Nephron (organoid): ENCODE data around the gene GNB2.

Source experiments
- H3K27ac Mint-ChIP-seq, 3 experiments: 2 replicates each; pipeline ENCODE4 v1.8.0; 2020; ENCODE audit warnings: mixed read lengths in 3 of 3, mild to moderate bottlenecking in 2 of 3, moderate library complexity in 1 of 3
- H3K27me3 Mint-ChIP-seq: 2 replicates; pipeline ENCODE4 v1.8.0; 2021; ENCODE audit warnings: low read depth, mild to moderate bottlenecking, moderate library complexity, mixed read lengths
- H3K36me3 Mint-ChIP-seq: 2 replicates; pipeline ENCODE4 v1.8.0; 2020; ENCODE audit warnings: low read depth, mixed read lengths
- H3K4me1 Mint-ChIP-seq: 2 replicates; pipeline ENCODE4 v1.8.0; 2020; ENCODE audit warnings: mixed read lengths
- H3K4me3 Mint-ChIP-seq, 3 experiments: 2 replicates each; pipeline ENCODE4 v1.8.0; 2020; ENCODE audit warnings: mild to moderate bottlenecking in 3 of 3, mixed read lengths in 3 of 3, moderate library complexity in 2 of 3
- H3K9me3 Mint-ChIP-seq: 2 replicates; pipeline ENCODE4 v1.8.0; 2020; ENCODE audit warnings: mixed read lengths
- TF ChIP-seq, protein P1 (sequence below), 3 experiments: fragments of 200-600 bp; sonication (generic); IDR thresholded peaks; one replicate each; pipeline ENCODE4 v1.5.0; 2021; ENCODE audit warnings: antibody characterized with exemption in 3 of 3; ENCODE audit not compliant: unreplicated experiment in 3 of 3

The GNB2 gene

DNA sequence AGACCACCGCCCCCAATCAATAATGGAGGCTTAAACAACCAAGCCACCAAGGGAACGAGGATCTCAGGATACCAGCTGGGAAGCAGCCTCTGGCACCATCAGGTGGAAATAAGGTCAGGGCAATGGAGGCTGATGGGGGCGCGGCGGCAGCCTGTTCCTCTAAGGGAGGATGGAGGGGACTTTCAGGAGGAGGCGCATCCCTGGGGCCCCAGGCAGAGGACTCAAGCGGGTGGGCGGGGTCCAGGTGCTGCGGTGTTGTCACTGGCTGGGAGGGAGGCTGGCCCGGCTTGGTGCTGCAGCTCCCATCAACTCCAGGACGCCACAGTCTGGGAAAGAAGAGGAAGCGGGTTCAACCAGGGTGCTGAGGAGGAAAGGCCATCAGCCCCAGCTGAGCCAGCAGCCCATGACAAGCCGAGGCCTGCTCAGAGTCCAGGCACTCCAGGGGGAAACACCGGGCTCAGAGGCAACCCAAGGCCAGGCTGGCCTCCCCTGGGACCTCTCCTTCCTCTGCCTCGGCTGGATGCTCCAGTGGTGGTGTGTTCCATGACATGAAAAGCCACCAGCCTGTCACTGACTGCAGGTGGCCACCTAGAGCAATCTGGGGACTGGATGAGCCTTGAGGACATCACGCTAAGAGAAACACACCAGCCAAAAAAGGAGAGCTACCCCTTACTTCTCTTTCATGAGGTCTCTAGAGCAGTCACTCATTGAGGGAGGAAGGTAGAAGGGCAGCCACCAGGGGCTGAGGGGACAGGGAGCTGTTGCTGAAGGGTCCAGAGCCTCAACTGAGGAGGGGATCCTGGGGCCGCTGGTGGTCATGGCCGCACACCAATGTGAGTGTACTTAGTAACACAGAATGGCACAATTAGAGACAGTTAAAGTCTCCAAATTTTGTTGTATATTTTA is 15.9 kb downstream of the GNB2 start:
- H3K4me1 Mint-ChIP-seq, result peaks cover 33% of the 10 kb centered on the region
- H3K27ac Mint-ChIP-seq, result no peak overlapping the region
- peak overlapping the region; percentile 17 to 56 (median 38) for H3K4me3 Mint-ChIP-seq
- TF ChIP-seq, protein P1, sequence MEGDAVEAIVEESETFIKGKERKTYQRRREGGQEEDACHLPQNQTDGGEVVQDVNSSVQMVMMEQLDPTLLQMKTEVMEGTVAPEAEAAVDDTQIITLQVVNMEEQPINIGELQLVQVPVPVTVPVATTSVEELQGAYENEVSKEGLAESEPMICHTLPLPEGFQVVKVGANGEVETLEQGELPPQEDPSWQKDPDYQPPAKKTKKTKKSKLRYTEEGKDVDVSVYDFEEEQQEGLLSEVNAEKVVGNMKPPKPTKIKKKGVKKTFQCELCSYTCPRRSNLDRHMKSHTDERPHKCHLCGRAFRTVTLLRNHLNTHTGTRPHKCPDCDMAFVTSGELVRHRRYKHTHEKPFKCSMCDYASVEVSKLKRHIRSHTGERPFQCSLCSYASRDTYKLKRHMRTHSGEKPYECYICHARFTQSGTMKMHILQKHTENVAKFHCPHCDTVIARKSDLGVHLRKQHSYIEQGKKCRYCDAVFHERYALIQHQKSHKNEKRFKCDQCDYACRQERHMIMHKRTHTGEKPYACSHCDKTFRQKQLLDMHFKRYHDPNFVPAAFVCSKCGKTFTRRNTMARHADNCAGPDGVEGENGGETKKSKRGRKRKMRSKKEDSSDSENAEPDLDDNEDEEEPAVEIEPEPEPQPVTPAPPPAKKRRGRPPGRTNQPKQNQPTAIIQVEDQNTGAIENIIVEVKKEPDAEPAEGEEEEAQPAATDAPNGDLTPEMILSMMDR (IDR thresholded peaks at IDR 0.05; ENCODE audit: unreplicated experiment in 3 of 3), result no peak
- peaks cover 27% of the 10 kb centered on the region for H3K36me3 Mint-ChIP-seq
- no peaks in the 10 kb centered on the region for H3K9me3 Mint-ChIP-seq
- H3K27me3 Mint-ChIP-seq, result no peaks in the 10 kb centered on the region

DNA sequence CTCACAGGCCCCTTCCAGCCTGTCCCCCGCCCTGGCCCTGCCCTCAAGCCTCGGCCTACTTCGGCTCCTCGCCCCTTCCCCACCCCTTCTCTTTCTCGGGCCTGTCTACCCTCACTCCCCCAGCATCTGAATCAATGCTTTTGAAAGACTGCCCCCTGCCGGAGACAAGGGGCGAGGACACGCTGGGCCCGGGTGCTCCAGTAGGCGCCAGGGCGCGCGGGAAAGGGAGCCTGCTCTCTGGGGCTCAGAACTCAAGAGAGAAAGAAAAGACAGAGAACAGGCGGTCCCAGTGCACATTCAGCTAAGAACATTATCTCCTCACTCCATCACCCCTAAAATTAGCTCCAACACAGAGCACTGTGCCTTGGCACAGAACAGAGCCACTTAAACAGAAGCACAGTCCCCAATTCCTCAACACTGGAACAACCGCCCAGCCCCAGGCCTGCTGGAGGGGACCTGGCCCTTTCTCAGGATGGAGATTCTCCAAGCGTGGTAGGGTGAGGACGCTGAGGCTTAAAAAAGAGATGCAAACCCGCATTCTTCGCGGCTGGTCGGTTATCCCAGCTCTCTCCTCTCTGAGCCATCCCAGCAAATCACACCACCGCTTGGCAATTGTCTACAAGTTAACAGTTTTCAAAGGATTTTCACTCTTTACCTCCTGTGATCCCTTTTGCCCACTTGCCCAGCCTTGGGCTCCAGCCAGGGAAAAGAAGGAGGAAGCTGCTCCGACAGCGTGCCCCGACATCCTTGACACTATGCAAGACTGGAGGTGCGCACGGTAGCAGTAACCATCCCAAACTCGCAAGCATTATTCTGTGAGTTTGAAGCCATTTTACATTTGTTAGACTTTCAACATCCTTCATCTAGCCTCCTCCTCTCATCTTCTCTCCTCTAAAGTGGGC is 18.4 kb downstream of the GNB2 start:
- Mint-ChIP-seq H3K9me3 (no peaks in the 10 kb centered on the region), H3K4me1 (peaks cover 33% of the 10 kb centered on the region), H3K36me3 (peaks cover 11% of the 10 kb centered on the region), H3K27ac (peak overlapping the region; percentile 82 to 97 (median 91)), H3K27me3 (peaks cover 3% of the 10 kb centered on the region), H3K4me3 (peak overlapping the region; percentile 96 to 99 (median 97))
- TF ChIP-seq, protein P1 (IDR thresholded peaks at IDR 0.05; ENCODE audit: unreplicated experiment in 3 of 3), result peak; percentile 83 to 90 (median 90)

DNA sequence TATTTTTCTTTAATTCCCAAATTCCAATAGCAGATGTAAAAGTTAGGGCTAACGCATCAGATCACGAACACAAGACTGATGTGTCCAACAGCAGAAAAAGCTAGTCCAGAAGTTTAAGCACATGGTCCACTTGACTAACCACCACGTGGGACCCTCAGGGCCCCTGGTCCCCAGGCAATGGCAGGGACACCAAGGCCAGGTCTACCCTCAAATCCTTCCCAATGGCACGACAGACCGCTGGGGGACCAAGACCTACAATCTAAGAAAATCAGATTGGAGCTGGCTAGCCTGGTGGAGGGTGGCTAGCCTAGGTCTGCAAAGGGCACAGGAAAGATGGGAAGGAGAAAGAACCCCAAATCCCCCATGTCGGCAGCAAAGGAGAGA is 19.0 kb downstream of the GNB2 start:
- Mint-ChIP-seq H3K9me3 (no peaks in the 10 kb centered on the region), H3K36me3 (peaks cover 11% of the 10 kb centered on the region), H3K4me1 (peaks cover 33% of the 10 kb centered on the region), H3K4me3 (peak overlapping the region; percentile 96 to 99 (median 97)), H3K27me3 (peaks cover 3% of the 10 kb centered on the region), H3K27ac (peak overlapping the region; percentile 91 to 98 (median 97))
- TF ChIP-seq, protein P1 (IDR thresholded peaks at IDR 0.05; ENCODE audit: unreplicated experiment in 3 of 3), result no peak

DNA sequence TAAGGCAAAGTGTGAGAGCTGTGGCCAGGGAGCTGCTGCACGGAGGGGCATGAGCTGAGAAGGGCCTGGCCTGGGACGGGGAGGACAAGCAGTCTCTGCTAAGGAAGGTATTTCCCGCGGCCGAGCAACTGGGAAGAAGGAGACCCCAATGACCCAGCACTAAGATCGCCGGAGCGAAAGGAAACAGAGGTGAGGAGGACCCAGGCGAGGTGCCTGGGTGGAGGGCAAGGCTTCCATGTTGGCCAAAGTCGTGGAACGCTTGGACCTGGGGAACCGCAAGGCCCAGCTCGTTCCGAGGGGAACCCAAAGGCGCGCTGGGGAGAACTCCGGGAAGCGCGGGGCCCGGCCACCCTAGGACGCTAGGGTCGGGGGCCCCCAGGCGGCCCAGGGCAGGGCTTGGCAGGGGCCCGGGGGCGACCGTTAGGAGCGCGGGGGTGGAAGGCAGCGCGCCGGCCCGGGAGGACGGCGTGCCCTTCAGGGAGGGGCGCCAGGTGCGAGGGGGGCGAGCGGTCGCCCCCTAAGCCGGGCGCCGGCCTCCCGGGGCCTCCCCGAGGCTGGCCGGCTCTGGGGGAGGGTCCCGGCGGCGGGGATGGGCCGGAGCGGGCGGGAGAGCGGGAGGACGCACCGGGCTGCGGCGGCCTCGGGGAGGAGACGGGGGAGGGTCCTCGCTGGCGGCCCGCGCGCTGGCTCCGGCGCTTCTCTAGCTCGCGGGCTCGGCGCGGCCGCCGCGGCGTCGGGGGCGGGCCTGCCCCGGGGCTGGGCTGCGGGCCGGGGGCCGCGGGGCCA is 20.0 kb downstream of the GNB2 start:
- Mint-ChIP-seq H3K27me3 (peaks cover 3% of the 10 kb centered on the region), H3K27ac (peak overlapping the region; percentile 91 to 98 (median 97)), H3K9me3 (no peaks in the 10 kb centered on the region), H3K4me1 (peaks cover 33% of the 10 kb centered on the region), H3K36me3 (peaks cover 11% of the 10 kb centered on the region), H3K4me3 (peak overlapping the region; percentile 96 to 99 (median 97))
- TF ChIP-seq, protein P1 (IDR thresholded peaks at IDR 0.05; ENCODE audit: unreplicated experiment in 3 of 3), result no peak

GRCh38 chr7:100694098-100694745 is 20.7 kb downstream of the GNB2 start, which contains the start of gene GIGYF1:
Gene GIGYF1 (minus strand): TSS chr7:100694250. CDS start chr7:100688238, 6,012 bp downstream.
- peaks cover 5% of the 10 kb centered on the region for H3K27me3 Mint-ChIP-seq
- peak within 1 kb of the TSS; percentile 96 to 99 (median 97) for H3K4me3 Mint-ChIP-seq
- H3K27ac Mint-ChIP-seq, result peak within 1 kb of the TSS; percentile 91 to 98 (median 97)
- TF ChIP-seq, protein P1 (IDR thresholded peaks at IDR 0.05; ENCODE audit: unreplicated experiment in 3 of 3), result no peak
- no peaks in the 10 kb centered on the region for H3K9me3 Mint-ChIP-seq
- H3K36me3 Mint-ChIP-seq, result peaks cover 4% of the 10 kb centered on the region
- H3K4me1 Mint-ChIP-seq, result peaks cover 26% of the 10 kb centered on the region
